ENCODE results near the gene LRRC56.

Gene LRRC56

GRCh38 chr11:537622-538430 is 499 bp downstream of the LRRC56 start:
- no peak for DNase-seq (ENCODE audit: low read depth)
- H3K4me3 ChIP-seq (ENCODE audit: low read length) = peak overlapping the region; percentile 16
- TF ChIP-seq CTCF (IDR thresholded peaks at IDR 0.05; ENCODE audit: insufficient read depth, low read depth, low read length, missing control alignments) = no peak

- no peak overlapping the region for H3K4me3 ChIP-seq (ENCODE audit: low read length)
- no peak for TF ChIP-seq CTCF (IDR thresholded peaks at IDR 0.05; ENCODE audit: insufficient read depth, low read depth, low read length, missing control alignments)
- DNase-seq (ENCODE audit: low read depth) = no peak
These were observed 1.2 kb downstream of the LRRC56 start for GRCh38 chr11:538431-539051.

DNA sequence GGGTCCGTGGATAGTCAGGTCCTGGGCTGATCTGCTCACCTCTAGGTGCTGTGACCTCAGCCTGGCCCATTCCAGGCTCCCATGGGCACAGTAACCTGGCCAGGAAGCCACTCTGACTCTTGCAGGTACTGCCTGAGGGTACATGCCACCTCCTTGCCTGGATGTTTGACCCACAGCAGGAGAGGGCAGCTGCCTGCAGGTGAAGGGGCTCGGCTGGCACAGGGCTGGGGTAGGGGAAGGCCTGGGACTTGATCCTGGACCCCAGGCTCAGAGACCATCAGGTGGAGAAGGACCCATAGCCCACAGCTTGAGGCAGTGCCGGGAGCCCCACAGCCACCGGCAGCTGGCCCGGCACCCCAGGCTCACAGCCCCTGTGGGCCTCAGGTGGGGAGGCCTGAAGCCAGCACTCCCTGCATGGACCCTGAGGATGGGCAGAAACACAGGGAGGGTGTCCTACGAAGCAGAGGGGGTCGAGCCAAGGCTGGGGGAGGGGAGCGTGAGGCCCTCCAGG is 2.7 kb downstream of the LRRC56 start:
- no peak overlapping the region for H3K4me3 ChIP-seq (ENCODE audit: low read length)
- no peak for DNase-seq (ENCODE audit: low read depth)
- TF ChIP-seq CTCF (IDR thresholded peaks at IDR 0.05; ENCODE audit: insufficient read depth, low read depth, low read length, missing control alignments) = no peak

GRCh38 chr11:540583-541432 is 3.5 kb downstream of the LRRC56 start:
- H3K4me3 ChIP-seq (ENCODE audit: low read length) = no peak overlapping the region
- TF ChIP-seq CTCF (IDR thresholded peaks at IDR 0.05; ENCODE audit: insufficient read depth, low read depth, low read length, missing control alignments) = no peak

DNA sequence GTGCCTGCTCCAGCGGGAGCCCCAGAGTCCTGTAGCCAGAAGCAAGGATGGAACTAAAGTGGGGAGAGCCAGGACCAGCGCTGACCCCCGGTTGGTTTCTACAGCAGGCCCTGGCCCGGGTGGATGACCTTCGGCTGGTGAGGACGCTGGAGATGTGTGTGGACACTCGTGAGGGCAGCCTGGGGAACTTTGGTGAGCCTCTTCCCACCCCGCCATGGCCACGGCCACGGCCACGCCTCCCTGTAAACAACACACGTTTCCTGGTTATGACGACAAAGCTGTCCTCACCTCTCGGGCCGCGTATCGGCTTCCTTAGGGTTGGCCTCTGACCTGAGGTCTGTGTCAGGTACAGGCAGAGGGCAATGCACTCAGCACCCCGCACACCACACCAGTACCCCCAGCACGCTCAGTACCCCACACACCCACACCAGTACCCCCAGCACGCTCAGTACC is 4.1 kb downstream of the LRRC56 start:
- H3K4me3 ChIP-seq (ENCODE audit: low read length) = no peak overlapping the region
- no peak for TF ChIP-seq CTCF (IDR thresholded peaks at IDR 0.05; ENCODE audit: insufficient read depth, low read depth, low read length, missing control alignments)
- DNase-seq (ENCODE audit: low read depth) = no peak

More at GRCh38 chr11:540583-541432, 3.5 kb downstream of the LRRC56 start:
- DNase-seq (ENCODE audit: low read depth) = no peak

DNA sequence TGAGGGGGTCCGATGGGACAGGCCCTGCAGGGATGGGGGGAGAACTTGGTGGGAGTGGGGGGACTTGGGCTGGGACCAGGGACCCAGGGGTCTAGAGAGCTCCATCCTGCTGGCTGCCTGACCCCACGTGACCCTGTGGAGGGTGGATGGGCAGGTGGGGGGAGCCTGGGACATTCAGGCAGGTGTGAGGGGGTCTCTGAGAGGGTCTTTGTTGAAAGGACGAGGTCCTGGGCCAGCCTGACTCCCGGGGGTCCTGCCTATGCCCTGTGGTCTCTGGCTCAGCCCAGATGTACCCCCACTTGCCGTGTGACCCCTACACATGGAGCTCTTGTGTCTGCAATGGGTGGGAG is 7.5 kb downstream of the LRRC56 start:
- TF ChIP-seq CTCF (IDR thresholded peaks at IDR 0.05; ENCODE audit: insufficient read depth, low read depth, low read length, missing control alignments) = no peak
- no peak for DNase-seq (ENCODE audit: low read depth)
- H3K4me3 ChIP-seq (ENCODE audit: low read length) = no peak overlapping the region

Data from epithelial cell of esophagus (primary cell).